Measurements from ENCODE around the gene FOCAD.

Gene FOCAD

GRCh38 chr9:20831028-20831427 lies 147.0 kb downstream of the FOCAD start:
- H3K4me2 ChIP-seq (ENCODE audit: low read length) = no peak overlapping the region
- H3K27ac ChIP-seq (ENCODE audit: low read depth, low read length) = no peak overlapping the region
- no peaks in the 10 kb centered on the region for H4K20me1 ChIP-seq (ENCODE audit: control insufficient read depth, insufficient read depth, low read depth, low read length)
- no peaks in the 10 kb centered on the region for H3K9me3 ChIP-seq (ENCODE audit: control insufficient read depth, insufficient read depth, low read length)
- no peak overlapping the region for H3K4me3 ChIP-seq (ENCODE audit: low read length)
- TF ChIP-seq EZH2phosphoT487 (IDR thresholded peaks at IDR 0.05; ENCODE audit: borderline replicate concordance, low read length) (no peak), CTCF (IDR thresholded peaks at IDR 0.05; ENCODE audit: low read depth, low read length, poor library complexity, severe bottlenecking) (no peak)
- no peaks in the 10 kb centered on the region for H3K36me3 ChIP-seq (ENCODE audit: control insufficient read depth, low read length)
- no peaks in the 10 kb centered on the region for H3K4me1 ChIP-seq (ENCODE audit: control insufficient read depth, low read length)
- no peaks in the 10 kb centered on the region for H3K79me2 ChIP-seq (ENCODE audit: control insufficient read depth, low read length)
- H3F3A ChIP-seq (ENCODE audit: control insufficient read depth, insufficient read depth) = no peaks in the 10 kb centered on the region
- H3K27me3 ChIP-seq (ENCODE audit: control insufficient read depth, low read length) = no peaks in the 10 kb centered on the region
- no peaks in the 10 kb centered on the region for H3K9me2 ChIP-seq (replicated peaks; ENCODE audit: control insufficient read depth, low read length)

DNA sequence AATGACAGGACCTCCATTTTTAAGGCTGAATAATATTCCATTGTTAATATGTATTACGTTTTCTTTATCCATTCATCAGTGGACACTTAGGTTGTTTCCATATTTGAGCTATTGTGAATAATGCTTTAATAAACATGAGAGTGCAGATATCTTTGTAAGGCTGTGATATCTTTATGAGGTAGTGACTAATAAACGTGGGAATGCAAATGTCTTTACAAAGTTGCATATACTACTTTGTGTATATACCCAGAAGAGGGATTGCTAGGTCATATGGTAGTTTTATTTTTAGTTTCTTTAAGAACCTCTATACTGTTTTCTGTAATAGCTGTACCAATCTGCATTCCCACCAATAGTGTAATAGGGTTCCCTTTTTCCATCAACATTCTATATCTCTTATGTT lies 148.7 kb downstream of the FOCAD start:
- H3K9me3 ChIP-seq (ENCODE audit: control insufficient read depth, insufficient read depth, low read length) = no peaks in the 10 kb centered on the region
- H3K36me3 ChIP-seq (ENCODE audit: control insufficient read depth, low read length) = no peaks in the 10 kb centered on the region
- no peaks in the 10 kb centered on the region for H4K20me1 ChIP-seq (ENCODE audit: control insufficient read depth, insufficient read depth, low read depth, low read length)
- H3F3A ChIP-seq (ENCODE audit: control insufficient read depth, insufficient read depth) = no peaks in the 10 kb centered on the region
- H3K4me3 ChIP-seq (ENCODE audit: low read length) = no peak overlapping the region
- H3K4me1 ChIP-seq (ENCODE audit: control insufficient read depth, low read length) = no peaks in the 10 kb centered on the region
- no peak overlapping the region for H3K4me2 ChIP-seq (ENCODE audit: low read length)
- H3K9me2 ChIP-seq (replicated peaks; ENCODE audit: control insufficient read depth, low read length) = no peaks in the 10 kb centered on the region
- no peaks in the 10 kb centered on the region for H3K27me3 ChIP-seq (ENCODE audit: control insufficient read depth, low read length)
- no peak overlapping the region for H3K27ac ChIP-seq (ENCODE audit: low read depth, low read length)
- H3K79me2 ChIP-seq (ENCODE audit: control insufficient read depth, low read length) = no peaks in the 10 kb centered on the region
- TF ChIP-seq EZH2phosphoT487 (IDR thresholded peaks at IDR 0.05; ENCODE audit: borderline replicate concordance, low read length) (no peak), CTCF (IDR thresholded peaks at IDR 0.05; ENCODE audit: low read depth, low read length, poor library complexity, severe bottlenecking) (no peak)

GRCh38 chr9:20835377-20836286 lies 151.6 kb downstream of the FOCAD start:
- TF ChIP-seq EZH2phosphoT487 (IDR thresholded peaks at IDR 0.05; ENCODE audit: borderline replicate concordance, low read length) (no peak), CTCF (IDR thresholded peaks at IDR 0.05; ENCODE audit: low read depth, low read length, poor library complexity, severe bottlenecking) (no peak)
- Histone ChIP-seq H3K9me3 (ENCODE audit: control insufficient read depth, insufficient read depth, low read length) (no peaks in the 10 kb centered on the region), H3K36me3 (ENCODE audit: control insufficient read depth, low read length) (no peaks in the 10 kb centered on the region), H3K27me3 (ENCODE audit: control insufficient read depth, low read length) (no peaks in the 10 kb centered on the region), H3F3A (ENCODE audit: control insufficient read depth, insufficient read depth) (no peaks in the 10 kb centered on the region), H3K9me2 (replicated peaks; ENCODE audit: control insufficient read depth, low read length) (no peaks in the 10 kb centered on the region), H3K27ac (ENCODE audit: low read depth, low read length) (no peak overlapping the region), H3K4me1 (ENCODE audit: control insufficient read depth, low read length) (no peaks in the 10 kb centered on the region), H3K79me2 (ENCODE audit: control insufficient read depth, low read length) (no peaks in the 10 kb centered on the region), H4K20me1 (ENCODE audit: control insufficient read depth, insufficient read depth, low read depth, low read length) (no peaks in the 10 kb centered on the region), H3K4me2 (ENCODE audit: low read length) (no peak overlapping the region), H3K4me3 (ENCODE audit: low read length) (no peak overlapping the region)

Data from DOHH2 (cell line).